Neural progenitor cell (in vitro differentiated cells): ENCODE data around the gene ZNF652.

ENCODE experiments used
- EZH2 ChIP-seq: fragments of 200-600 bp; sonication (generic); IDR thresholded peaks from 2 replicates; pipeline ENCODE4 v1.6.1; 2017; ENCODE audit warnings: antibody characterized with exemption, mild to moderate bottlenecking, moderate library complexity
- EZH2phosphoT487 ChIP-seq: fragments of 200-600 bp; sonication (generic); IDR thresholded peaks from 2 replicates; pipeline ENCODE4 v1.6.1; 2017; ENCODE audit warnings: antibody characterized with exemption
- TF ChIP-seq, protein P1 (sequence below): fragments of 200-600 bp; sonication (generic); IDR thresholded peaks from 2 replicates; pipeline ENCODE4 v1.5.1; 2017; ENCODE audit warnings: antibody characterized with exemption, mild to moderate bottlenecking

DNA sequence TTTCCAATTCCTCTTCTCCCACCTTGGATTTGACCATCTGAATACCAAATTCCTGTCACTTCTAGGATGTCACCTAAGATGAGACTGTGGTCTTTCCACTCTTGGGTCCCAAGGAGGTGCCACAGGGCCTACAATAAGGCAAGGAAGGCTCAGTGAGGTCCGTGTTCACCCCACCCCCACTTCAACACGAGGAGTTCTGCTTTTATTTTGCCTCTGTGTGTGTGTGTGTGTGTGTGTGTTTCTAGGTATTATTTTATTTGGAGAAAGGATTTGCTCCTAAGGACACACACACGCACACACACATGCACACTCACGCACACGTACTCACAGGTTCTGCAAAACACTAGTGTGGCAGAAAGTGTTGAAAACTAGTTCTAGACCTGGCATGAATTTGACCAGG is 106.9 kb downstream of the ZNF652 start:
- TF ChIP-seq, protein P1, sequence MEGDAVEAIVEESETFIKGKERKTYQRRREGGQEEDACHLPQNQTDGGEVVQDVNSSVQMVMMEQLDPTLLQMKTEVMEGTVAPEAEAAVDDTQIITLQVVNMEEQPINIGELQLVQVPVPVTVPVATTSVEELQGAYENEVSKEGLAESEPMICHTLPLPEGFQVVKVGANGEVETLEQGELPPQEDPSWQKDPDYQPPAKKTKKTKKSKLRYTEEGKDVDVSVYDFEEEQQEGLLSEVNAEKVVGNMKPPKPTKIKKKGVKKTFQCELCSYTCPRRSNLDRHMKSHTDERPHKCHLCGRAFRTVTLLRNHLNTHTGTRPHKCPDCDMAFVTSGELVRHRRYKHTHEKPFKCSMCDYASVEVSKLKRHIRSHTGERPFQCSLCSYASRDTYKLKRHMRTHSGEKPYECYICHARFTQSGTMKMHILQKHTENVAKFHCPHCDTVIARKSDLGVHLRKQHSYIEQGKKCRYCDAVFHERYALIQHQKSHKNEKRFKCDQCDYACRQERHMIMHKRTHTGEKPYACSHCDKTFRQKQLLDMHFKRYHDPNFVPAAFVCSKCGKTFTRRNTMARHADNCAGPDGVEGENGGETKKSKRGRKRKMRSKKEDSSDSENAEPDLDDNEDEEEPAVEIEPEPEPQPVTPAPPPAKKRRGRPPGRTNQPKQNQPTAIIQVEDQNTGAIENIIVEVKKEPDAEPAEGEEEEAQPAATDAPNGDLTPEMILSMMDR = no peak
- no peak for TF ChIP-seq EZH2phosphoT487
- no peak for TF ChIP-seq EZH2
